NCI-H1105 treated with DMSO at 0.1 percent for 48 hours (cell line): ENCODE data around the gene CLHC1.
"Not testable (repeated sequence)": the region's sequence is repeated elsewhere in the genome, so short reads cannot be mapped to it uniquely, and the experiment has no call there.

Source experiments
- DNase-seq: peaks from one replicate; lab custom pipeline; 2025; lab: John Stamatoyannopoulos, UW

CLHC1 gene

DNA sequence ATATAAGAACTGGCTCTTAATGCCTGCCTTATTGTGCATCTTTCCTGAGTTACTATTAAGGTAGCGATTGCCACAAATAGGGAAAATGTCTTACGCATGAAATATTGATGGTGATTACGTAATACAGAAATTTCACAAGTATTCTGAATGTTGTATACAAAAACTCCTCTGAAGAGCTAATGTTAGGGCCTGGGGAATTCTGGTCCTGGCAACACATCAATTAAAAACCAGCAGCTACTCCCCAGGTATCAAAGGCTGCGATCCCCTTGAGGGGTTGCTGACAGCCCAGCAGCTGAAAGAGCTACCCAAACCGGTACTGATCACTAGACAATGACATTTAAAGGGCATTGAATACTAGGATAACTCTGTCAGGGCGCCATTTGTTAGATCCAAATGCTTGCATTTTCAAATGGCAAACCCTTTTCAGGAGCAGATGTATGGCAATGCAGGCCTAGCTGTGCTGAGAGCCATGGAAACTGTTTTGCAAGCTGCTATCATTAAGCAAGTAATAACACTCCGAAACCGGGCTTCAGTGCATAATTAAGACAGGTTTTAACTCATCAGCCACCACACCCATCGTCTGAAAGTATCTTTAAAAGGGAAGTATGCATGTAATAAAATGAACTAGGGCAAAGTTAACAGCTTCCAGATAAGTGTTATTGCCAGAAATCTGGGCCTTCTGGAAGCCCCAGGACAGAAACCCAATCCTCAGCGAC, 78.4 kb downstream of the CLHC1 start:
- no peak for DNase-seq

DNA sequence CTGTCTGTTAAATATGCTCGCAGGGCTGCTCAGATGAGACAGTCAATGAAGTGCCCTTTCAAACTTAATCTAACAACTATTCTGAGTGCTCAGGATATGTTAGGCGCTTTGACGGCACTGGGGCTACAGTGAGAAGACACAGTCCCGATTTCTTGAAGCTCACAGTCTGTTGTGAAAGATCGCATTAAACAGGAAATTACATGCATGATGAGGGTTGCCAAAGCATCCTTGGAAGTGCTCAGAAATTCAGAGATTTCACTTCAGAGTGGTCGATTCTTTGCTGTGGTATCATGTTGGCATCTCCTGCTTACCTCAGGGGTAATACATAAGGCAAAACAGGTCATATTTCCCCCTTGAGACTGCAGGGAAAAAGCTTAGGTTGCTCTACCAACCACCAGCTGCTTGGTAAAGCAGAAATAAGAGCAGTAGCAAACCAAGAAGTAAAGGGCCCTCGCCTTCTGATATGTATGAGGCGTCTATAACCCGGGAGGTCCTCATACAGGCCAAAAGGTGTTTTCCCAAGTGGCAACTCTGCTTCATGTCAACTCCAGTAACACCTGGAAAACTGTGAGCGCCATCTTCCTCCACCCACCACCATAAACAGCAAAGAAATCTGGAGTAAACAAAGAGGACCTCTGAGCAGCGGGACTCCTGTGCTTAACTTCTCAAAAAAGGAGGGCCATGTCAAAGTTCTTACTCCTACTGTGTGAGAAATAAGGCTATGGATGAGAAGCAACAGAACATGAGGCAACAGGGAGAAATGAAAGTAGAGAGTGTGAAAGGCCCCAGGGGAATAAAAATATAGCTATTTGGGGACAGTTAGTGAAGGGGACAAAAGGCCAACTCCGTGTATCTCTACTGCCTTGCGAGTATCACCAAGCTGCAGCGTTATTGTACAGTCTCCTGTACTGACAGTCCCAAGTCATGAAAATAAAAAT, 79.3 kb downstream of the CLHC1 start:
- no peak for DNase-seq

DNA sequence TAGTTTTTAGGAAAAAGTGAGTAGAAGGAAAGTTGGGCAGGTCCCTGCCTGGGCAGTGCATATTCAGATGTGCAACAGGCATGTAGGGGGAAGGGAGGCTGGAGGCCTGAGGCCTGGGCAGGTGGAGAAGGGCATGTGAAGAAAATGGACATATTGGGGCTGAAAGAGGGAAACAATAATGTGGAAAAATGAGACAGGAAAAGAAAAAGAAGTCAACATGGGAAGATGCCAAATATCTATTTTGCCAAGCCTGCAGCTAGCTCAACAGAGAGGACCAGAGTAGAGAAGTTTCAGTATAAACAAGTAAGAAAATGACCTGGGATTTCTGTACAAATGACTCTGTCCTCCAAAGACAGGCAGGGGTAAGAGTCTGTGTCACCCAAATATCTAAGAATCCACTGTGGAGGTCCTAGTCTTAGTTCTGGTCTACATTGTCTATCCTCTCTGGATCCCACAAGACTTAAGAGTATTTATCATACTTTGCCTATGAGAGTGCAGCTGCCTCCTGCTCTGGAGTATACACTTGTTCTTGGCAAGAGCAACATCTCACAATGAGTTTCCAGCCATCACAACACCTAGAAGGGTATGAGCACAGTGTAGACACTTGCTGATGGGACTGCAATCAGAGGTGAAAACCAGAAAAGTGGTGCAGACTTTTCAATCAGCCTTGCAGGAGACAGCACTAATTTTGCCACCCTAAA, 80.2 kb downstream of the CLHC1 start:
- DNase-seq = no peak

DNA sequence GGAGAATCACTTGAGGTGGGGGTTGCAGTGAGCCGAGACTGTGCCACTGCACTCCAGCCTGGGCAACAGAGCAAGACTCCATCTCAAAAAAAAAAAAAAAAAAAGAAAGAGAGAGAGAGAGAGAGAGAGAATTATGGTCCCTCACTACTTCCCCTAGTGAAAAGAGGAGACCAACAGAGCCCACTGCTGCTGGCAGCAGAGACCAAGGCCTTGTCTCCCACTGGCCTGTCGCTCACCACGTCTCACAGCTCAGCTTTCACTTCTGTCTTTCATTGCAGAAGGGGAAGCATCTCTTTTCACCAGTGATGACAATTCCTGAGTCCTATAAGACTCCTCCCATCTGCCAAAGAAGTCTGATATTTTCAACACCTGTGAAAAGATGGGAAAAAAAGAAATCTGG, 81.3 kb downstream of the CLHC1 start:
- DNase-seq = no peak

DNA sequence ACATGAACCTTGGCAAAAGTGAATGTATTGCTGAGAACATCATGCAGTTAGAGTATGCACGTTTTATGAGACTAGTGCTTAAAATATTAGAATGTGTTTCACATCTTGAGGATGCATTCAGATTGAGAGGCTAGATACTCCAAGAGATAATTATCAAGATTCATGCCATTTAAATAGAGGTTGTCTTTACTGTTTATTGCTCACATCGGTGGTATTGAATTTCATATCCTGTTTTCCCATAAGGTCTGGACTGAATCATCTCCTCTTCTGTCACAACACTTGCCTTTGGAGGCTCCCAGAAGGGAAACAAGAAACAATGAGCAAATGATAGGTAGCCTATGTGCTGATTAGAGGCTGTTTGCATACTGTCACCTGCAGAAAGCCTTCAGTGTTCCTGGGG, 83.8 kb downstream of the CLHC1 start:
- peak; percentile 26 for DNase-seq

DNA sequence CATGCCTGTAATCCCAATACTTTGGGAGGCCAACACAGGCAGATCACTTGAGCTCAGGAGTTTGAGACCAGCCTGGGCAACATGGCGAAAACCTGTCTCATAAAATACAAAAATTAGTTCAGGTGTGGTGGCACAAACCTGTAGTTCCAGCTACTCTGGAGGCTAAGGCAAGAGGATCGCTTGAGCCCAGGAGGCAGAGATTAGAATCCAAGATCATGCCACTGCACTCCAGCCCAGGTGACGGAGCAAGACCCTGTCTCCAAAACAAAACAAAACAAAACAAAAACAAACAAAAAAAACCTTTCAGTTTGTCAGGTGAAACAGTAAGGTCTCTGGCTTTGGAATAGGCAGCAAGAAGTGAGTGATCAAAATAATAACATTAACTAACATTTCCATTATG, 84.6 kb downstream of the CLHC1 start:
- DNase-seq = no peak

DNA sequence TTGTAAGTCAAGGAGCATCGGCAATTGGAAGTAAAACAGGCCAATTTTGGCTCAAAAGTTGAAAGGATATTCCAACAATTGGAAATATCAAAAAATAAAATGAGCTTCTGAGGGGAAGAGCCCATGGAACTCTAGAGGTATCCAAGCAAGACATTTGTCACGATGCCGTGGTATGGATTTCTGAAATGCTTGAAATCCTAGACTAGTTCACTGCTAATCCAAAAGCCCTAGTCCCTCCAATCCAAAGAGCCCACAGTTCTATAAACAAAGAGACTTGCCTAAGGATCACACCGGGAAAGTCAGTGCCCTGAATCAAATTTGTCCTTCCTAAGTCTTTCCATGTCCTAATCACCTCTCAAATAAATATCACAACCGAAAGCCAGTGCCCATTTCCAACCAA, 85.1 kb downstream of the CLHC1 start:
- DNase-seq = no peak

DNA sequence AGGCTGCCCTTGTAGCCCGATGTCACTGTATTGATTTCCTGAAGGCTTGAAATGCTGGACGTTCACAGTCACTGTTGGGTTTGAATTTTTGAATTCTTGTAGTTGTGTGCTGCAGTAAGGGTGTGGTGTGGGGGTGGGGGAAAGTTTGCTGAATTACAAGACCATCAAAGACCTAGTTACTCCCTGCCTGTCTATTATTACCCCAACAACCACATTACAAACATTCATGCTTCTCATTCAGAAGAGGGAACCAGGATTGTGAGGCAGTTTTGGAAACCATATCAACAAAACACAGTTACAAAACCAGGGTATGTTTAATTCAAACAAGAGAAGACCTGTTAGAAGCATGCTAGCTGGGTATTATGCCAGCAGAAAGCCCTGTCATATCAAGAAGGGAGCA, 85.8 kb downstream of the CLHC1 start:
- no peak for DNase-seq

DNA sequence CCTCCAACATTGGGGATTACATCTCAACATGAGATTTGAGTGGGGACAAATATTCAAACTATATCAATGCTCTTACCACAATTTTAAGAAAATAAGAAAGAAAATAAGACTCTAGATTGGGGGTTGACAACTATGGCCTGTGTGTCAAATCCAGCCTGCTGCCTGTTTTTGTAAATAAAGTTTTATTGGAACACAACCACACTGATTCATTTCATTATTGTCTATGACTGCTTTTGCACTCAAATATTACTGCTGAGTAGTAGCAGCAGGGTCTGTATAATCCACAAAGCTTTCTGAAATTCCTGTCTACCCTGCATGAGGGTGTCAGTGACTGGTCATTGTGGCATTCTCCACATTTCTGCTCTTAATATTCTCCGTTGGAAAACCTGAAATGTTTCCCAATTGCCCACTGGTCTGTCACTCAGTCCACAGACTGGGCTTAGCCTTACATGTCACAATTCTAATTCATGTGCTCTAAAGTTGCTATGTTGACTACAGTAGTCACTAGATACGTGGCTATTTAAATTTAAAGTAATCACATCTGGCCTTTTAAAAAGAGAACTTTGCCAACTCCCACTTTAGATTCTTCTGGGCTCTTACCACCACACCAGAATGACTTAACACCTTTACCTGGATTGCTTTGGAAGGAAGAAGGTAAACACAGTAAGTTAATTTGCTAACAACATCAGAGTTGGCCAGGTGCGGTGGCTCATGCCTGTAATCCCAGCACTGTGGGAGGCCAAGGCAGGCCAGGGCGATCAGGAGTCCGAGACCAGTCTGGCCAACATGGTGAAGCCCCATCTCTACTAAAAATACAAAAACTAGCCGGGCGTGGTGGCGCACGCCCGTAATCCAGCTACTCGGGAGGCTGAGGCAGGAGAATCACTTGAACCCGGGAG, 86.9 kb downstream of the CLHC1 start:
- no peak for DNase-seq

DNA sequence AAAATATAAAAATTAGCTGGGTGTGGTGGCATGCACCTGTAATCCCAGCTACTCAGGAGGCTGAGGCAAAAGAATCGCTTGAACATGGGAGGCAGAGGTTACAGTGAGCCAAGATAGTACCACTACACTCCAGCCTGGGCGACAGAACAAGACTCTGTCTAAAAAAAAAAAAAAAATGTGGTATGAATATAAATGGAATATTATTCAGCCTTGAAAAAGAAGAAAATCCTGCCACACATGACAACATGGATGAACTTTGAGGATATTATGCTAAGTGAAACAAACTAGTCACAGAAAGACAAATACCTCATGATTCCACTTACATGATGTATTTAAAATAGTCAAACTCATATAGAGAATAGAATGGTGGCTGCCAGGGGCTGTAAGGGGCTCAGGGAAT, 88.4 kb downstream of the CLHC1 start:
- not testable (repeated sequence) for DNase-seq

DNA sequence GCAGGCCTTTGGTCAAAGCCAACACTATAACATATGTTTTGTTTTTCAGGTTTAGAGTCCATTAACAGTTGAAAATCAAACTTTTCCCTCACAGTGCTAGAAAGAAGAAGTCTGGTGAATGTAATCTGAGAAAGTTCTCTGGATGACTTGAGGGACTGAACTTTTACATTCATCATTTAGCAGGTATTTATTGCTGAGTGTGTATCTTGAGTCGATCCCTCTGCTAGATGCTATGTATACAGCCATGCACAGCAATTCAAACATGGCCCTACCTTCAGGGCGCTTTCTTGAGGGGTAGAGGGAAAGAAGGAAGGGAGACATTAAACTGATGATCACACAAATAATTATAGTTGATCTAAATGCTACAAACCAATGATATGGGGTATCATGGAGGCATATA, 89.6 kb downstream of the CLHC1 start:
- no peak for DNase-seq

DNA sequence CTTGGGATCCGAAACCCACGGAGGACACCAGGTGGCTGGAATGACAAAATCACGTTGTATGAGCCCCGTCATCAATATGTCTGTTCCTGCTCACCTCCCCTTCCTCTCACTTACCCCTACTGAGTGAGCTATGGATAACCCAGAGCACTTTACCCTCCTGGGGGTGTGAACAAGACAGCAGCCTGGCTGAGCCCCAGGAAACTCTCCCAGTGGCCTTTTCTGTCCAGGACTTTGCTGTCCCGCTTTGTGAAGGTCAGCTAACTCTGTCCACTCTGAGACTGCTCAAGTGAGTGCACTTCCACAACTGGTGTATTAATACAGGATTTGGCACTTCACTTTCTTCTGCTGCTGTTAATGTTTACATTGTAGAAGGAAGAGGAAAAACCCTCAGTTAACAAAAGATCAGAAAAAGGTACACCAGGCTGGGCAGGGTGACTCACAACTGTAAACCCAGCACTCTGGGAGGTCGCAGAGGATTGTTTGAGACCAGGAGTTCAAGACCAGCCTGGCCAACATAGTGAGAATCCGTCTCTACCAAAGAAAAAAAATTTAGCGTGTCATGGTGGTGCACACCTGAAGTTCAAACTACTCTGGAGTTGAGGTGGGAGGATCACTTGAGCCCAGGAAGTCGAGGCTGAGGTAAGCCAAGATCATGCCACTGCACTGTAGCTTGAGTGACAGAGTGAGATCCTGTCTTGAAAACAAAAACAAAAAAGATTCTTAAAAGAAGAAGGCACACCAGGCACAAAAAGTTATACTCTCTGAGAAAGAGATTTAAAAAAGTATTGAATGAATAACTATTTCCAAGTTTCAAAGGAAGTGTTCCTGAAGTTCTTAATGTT, 90.3 kb downstream of the CLHC1 start:
- no peak for DNase-seq

DNA sequence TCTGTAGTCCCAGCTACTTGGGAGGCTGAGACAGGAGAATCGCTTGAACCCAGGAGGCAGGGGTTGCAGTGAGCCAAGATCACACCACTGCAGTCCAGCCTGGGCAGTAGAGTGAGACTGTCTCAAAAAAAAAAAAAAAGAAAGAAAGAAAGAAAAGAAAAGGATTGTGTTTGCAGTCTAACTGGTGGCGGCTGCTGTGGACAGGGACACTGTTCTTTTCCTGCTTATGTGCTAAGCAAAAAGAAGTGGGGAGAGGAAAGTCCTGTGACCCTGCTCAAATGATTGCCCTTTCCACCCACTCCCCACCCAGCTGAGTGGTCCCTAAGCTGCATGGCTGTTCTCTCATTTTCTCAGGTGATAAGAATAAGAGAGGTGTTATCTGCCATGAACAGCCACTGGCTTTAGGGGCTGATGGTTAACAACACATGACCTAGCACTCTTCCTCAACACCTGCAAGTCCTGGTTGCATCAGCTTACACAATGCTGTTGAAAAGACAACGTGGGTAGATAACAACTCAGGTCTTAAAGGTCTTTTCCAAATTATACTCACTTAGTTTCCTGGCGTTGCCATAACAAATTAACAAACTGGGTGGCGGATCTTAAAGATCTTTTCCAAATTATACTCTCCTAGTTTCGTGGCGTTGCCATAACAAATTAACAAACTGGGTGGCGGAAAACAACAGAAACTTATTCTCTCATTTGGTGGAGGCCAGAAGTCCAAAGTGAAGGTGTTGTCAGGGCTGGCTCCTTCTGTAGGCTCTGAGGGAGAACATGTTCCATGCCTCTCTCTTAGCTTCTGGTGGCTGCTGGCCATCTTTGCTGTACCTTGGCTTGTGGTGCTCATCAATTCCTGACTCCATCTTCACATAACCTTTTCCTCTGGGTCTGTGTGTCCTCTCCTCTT, 91.5 kb downstream of the CLHC1 start:
- no peak for DNase-seq

DNA sequence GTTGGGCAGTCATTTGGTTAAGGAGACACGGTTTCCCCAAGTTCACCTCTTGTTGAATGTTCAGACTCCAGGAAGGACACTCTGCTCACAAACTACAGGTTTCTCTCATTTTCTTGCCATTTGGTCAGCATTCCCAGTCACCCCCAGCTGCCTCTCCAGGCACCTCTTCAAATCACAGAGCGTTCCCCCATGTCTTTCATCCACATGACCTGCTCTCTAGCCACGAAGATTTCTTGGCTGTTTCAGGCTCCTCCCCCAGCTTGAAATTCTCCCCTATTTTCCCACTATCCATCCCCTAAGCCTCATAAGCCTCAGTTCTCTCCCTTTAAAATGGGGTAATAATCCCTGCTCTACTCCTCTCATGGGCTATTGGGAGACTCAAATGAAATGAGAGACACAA, 92.8 kb downstream of the CLHC1 start:
- DNase-seq = no peak

DNA sequence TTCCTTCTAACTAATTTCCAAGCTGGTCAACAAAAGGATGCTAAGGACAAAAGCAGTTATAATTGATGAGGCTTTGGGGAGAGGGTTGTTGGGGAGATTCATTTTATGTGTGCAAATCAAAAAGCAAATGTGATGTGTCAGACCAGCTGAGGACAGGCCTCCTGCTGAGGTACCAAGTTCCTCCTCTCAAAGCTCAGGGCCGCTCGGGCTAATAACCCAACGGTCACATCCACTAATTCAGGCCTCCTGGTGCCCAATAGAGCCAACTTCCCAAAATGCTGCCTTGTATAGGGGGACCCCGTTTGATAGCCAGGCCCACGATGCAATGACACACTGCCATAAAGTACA, 93.2 kb downstream of the CLHC1 start:
- no peak for DNase-seq

DNA sequence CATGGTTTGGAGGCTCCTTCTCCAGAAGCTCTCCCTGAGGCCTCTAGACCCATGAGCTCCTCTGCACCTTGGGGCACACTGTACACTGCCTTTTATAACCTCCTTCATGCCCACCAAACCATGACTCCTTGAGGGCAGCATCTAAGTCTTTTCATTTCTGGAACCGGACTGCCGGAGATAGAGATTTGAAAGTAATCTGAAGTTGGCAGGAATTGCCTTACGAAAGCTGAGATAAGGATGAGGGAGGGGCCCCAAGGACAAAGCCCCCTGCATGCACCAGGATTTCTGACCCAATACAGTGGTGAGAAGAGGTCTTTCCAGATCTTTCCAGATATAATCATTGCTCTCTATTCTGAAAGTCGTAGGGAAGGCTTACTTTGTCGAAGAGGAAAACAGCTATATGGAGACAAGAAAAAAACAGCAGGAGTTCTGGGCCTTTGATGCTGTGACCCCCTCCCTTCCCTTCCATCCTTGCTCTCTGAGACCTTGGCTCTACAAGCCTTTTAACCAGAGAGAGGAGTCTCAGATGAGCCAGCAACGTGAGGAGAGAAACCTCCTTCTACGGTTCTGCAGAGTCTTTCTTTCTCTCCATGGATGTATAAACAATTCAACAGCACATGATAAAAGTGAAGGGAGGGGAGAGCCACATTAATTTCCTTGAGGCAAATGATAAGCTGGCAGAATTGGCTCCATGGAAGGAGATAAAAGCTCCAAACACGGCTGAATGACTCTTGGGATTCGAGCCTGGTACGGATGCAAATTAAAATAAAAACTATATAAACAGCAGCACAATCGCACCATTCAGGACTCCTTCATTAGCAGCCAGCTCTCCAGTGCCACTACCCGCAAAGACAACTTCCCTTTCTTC, 93.8 kb downstream of the CLHC1 start:
- no peak for DNase-seq

DNA sequence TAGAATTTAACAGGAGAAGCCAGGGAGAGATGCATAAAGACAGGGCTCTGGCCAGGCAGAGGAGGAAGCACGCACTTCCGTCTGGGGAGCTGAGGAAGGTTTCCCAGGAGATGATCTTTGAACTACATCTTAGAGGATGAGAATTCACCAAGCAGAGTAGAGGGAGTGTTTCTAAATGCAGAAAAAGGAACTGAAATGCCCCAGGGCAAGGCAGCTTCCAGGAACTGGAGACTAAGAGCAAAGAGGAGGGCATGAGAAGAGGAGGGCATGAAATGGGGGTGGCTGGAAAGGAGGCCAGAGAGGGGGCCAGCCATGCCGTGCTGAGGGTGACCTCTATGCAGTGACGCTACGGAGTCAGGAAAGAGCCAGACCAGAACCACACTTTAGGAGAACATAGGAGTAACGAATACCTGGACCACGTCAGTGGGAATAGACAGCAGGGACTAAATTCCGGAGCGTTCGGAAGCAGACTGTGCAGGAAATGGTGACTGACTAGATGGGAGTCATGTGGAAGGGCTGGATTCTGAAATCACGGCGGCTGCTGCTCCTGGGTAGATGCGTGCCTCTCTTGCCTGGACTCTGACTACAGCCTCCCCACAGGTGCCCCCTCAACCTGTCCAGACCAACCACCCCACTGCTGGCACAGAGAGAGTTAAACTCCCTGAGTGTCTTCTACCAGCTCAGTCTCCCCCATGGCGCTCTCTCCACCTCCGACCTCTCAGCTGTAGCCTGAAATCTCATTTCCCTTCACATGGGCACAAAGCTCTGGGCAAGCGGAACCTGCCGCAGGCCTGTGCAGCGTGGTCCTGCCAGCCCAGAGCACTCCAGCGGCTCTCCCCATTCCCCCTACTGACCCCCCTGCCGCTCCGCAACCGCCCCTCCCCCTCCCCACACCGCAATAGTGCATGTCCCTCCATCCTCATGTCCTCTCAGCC, 94.8 kb downstream of the CLHC1 start:
- DNase-seq = no peak

DNA sequence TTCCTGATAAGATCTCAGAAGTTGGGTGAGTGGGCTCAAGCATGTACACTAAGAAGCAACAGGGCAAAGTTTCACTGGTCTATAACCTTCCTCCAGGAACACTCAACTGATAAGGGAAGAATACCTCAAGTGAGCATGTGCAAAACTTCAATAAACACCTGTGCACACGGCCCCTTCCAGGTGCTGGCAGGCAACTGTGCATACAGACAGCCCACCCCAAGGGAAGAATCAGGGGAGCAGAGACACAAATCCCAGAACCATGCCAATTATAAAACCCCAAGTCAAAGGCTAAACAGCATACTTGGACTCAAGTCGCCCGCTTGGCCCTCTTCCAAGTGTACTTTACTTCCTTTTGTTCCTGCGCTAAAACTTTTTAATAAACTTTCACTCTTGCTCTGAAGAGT, 96.0 kb downstream of the CLHC1 start:
- no peak for DNase-seq
